Ishikawa (cell line): ENCODE results near the gene PLA2G15.

Source experiments
- CEBPB ChIP-seq: IDR thresholded peaks from 2 replicates; pipeline ENCODE4 v1.6.1; 2012
- CREB1 ChIP-seq: IDR thresholded peaks from 2 replicates; pipeline ENCODE4 v1.6.1; 2012; ENCODE audit warnings: low read depth
- EGR1 ChIP-seq: IDR thresholded peaks from 2 replicates; pipeline ENCODE4 v1.6.1; 2012
- EP300 ChIP-seq: IDR thresholded peaks from 2 replicates; pipeline ENCODE4 v1.6.1; 2012; ENCODE audit warnings: borderline replicate concordance
- MAX ChIP-seq: IDR thresholded peaks from 2 replicates; pipeline ENCODE4 v1.6.1; 2012
- NFIC ChIP-seq: IDR thresholded peaks from 2 replicates; pipeline ENCODE4 v1.6.1; 2012
- ZBTB7A ChIP-seq: IDR thresholded peaks from 2 replicates; pipeline ENCODE4 v1.6.1; 2012; ENCODE audit warnings: low read depth
- TF ChIP-seq, protein P1 (sequence below): IDR thresholded peaks from 2 replicates; pipeline ENCODE4 v1.6.1; 2012; ENCODE audit warnings: low read depth, mild to moderate bottlenecking
- TF ChIP-seq, protein P2 (sequence below): IDR thresholded peaks from 2 replicates; pipeline ENCODE4 v1.6.1; 2012

GRCh38 chr16:68228652-68229051 lies 16.5 kb upstream of the PLA2G15 start:
- TF ChIP-seq CREB1 (no peak), CEBPB (no peak), MAX (no peak), EP300 (no peak), EGR1 (no peak), ZBTB7A (no peak), NFIC (no peak)
- TF ChIP-seq, protein P1, sequence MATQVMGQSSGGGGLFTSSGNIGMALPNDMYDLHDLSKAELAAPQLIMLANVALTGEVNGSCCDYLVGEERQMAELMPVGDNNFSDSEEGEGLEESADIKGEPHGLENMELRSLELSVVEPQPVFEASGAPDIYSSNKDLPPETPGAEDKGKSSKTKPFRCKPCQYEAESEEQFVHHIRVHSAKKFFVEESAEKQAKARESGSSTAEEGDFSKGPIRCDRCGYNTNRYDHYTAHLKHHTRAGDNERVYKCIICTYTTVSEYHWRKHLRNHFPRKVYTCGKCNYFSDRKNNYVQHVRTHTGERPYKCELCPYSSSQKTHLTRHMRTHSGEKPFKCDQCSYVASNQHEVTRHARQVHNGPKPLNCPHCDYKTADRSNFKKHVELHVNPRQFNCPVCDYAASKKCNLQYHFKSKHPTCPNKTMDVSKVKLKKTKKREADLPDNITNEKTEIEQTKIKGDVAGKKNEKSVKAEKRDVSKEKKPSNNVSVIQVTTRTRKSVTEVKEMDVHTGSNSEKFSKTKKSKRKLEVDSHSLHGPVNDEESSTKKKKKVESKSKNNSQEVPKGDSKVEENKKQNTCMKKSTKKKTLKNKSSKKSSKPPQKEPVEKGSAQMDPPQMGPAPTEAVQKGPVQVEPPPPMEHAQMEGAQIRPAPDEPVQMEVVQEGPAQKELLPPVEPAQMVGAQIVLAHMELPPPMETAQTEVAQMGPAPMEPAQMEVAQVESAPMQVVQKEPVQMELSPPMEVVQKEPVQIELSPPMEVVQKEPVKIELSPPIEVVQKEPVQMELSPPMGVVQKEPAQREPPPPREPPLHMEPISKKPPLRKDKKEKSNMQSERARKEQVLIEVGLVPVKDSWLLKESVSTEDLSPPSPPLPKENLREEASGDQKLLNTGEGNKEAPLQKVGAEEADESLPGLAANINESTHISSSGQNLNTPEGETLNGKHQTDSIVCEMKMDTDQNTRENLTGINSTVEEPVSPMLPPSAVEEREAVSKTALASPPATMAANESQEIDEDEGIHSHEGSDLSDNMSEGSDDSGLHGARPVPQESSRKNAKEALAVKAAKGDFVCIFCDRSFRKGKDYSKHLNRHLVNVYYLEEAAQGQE, result no peak
- TF ChIP-seq, protein P2, sequence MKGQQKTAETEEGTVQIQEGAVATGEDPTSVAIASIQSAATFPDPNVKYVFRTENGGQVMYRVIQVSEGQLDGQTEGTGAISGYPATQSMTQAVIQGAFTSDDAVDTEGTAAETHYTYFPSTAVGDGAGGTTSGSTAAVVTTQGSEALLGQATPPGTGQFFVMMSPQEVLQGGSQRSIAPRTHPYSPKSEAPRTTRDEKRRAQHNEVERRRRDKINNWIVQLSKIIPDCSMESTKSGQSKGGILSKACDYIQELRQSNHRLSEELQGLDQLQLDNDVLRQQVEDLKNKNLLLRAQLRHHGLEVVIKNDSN, result no peak
